ENCODE results near the gene PSTPIP2. TPM values are rescaled to one million over a fixed set of nuclear protein-coding genes. Genes with fewer than 3 reads are reported as not detected.

PSTPIP2 gene
- total and polyA plus RNA-seq, 9 of the 15 experiments (the other 6 are each of a cell fraction or from before 2014, with no cell fraction given): 14.0 to 45.7 (median 27.1) TPM

GRCh38 chr18:45945669-45946068 is 126.4 kb downstream of the PSTPIP2 start:
- POLR2A ChIA-PET: interaction anchor here (0.7 to 1.1 kb wide), 2 partner anchors 13 to 115 kb away, joined by 3 read pairs; no protein-coding TSS in a partner anchor
- no peaks in the 10 kb centered on the region for H3K79me2 ChIP-seq (ENCODE audit: control insufficient read depth, insufficient read depth, low read length)

GRCh38 chr18:45940724-45941123 is 131.3 kb downstream of the PSTPIP2 start:
- FAIRE-seq (no peak), DNase-seq (ENCODE audit: extremely low read depth in 1 of 4, low spot score in 3 of 4) (no peak), ATAC-seq (no peak)
- no peak overlapping the region for H3K27ac ChIP-seq (ENCODE audit: extremely low read depth, low read depth, low read length)
- H3K4me3 ChIP-seq: no peak overlapping the region
- no peak overlapping the region for H3K9ac ChIP-seq (ENCODE audit: insufficient read depth in 1 of 2, low read depth in 2 of 2, low read length in 2 of 2)
- BruUV-seq (replicated peaks): no TSS peak
- no peaks in the 10 kb centered on the region for H4K20me1 ChIP-seq (replicated peaks; ENCODE audit: control insufficient read depth, insufficient read depth, low read length)
- H2AFZ ChIP-seq (ENCODE audit: low read depth, low read length): no peak overlapping the region
- no peaks in the 10 kb centered on the region for H3K9me1 ChIP-seq (ENCODE audit: control insufficient read depth, insufficient read depth, low read length)
- POLR2A ChIA-PET: no interaction called here
- H3K27me3 ChIP-seq (ENCODE audit: control insufficient read depth in 2 of 2, insufficient read depth in 2 of 2, low read length in 2 of 2): no peaks in the 10 kb centered on the region
- 59% methylated on average over 2 of the region's 2 CpGs for WGBS (ENCODE audit: insufficient coverage, low coverage, missing lambda C conversion rate)
- no peaks in the 10 kb centered on the region for H3K79me2 ChIP-seq (ENCODE audit: control insufficient read depth, insufficient read depth, low read length)
- in situ Hi-C loops (cut with MboI) (no loop called here), intact Hi-C loops (cut with micrococcal nuclease) (no loop called here)
- H3K4me2 ChIP-seq (ENCODE audit: insufficient read depth, low read length): no peak overlapping the region
- peaks cover 57% of the 10 kb centered on the region for H3K36me3 ChIP-seq (ENCODE audit: control insufficient read depth, insufficient read depth, low read length)
- CTCF ChIA-PET (ENCODE audit: low intra/inter-chr PET ratio): interaction anchor here (0.5 kb wide), 1 partner anchor 10 kb away, joined by 3 read pairs; no protein-coding TSS in a partner anchor
- TF ChIP-seq STAT5B (CRISPR knock-in tag; IDR thresholded peaks at IDR 0.05) (no peak), ZNF583 (CRISPR knock-in tag; IDR thresholded peaks at IDR 0.05) (no peak), STAG1 (CRISPR knock-in tag; IDR thresholded peaks at IDR 0.05; ENCODE audit: borderline replicate concordance) (no peak)
- H3K9me3 ChIP-seq (replicated peaks; ENCODE audit: control insufficient read depth, insufficient read depth, low read depth, low read length): no peaks in the 10 kb centered on the region
- H3K4me1 ChIP-seq (replicated peaks in 1 of 2; ENCODE audit: control insufficient read depth in 2 of 2, insufficient read depth in 2 of 2, low read length in 2 of 2): peaks cover 0 to 5% of the 10 kb centered on the region in 2 experiments; a peak in 2 of 5 replicates

More at GRCh38 chr18:45945669-45946068, 126.4 kb downstream of the PSTPIP2 start:
- H3K9me3 ChIP-seq (replicated peaks; ENCODE audit: control insufficient read depth, insufficient read depth, low read depth, low read length): no peaks in the 10 kb centered on the region
- H4K20me1 ChIP-seq (replicated peaks; ENCODE audit: control insufficient read depth, insufficient read depth, low read length): no peaks in the 10 kb centered on the region
- no peak overlapping the region for H3K4me2 ChIP-seq (ENCODE audit: insufficient read depth, low read length)
- no peak for FAIRE-seq
- intact Hi-C loops (cut with micrococcal nuclease): no loop called here
- no peak overlapping the region for H3K4me3 ChIP-seq
- BruUV-seq (replicated peaks): no TSS peak
- CTCF ChIA-PET (ENCODE audit: low intra/inter-chr PET ratio): no interaction called here
- no peaks in the 10 kb centered on the region for H3K27me3 ChIP-seq (ENCODE audit: control insufficient read depth in 2 of 2, insufficient read depth in 2 of 2, low read length in 2 of 2)
- H2AFZ ChIP-seq (ENCODE audit: low read depth, low read length): no peak overlapping the region
- H3K27ac ChIP-seq (ENCODE audit: extremely low read depth, low read depth, low read length): no peak overlapping the region
- no peak overlapping the region for H3K9ac ChIP-seq (ENCODE audit: insufficient read depth in 1 of 2, low read depth in 2 of 2, low read length in 2 of 2)
- no peak for DNase-seq (ENCODE audit: extremely low read depth in 1 of 4, low spot score in 3 of 4)
- H3K9me1 ChIP-seq (ENCODE audit: control insufficient read depth, insufficient read depth, low read length): no peaks in the 10 kb centered on the region
- TF ChIP-seq TAF1 (IDR thresholded peaks at IDR 0.05; ENCODE audit: control insufficient read depth, extremely low read depth, insufficient read depth, low read length, severe bottlenecking): no peak
- H3K4me1 ChIP-seq (replicated peaks in 1 of 2; ENCODE audit: control insufficient read depth in 2 of 2, insufficient read depth in 2 of 2, low read length in 2 of 2): no peaks in the 10 kb centered on the region
- WGBS (ENCODE audit: insufficient coverage, low coverage, missing lambda C conversion rate): 80% methylated on average over 4 of the region's 5 CpGs
- no peak for ATAC-seq
- in situ Hi-C loops (cut with MboI): no loop called here
- H3K36me3 ChIP-seq (ENCODE audit: control insufficient read depth, insufficient read depth, low read length): peaks cover 64% of the 10 kb centered on the region; the same call in 2 of the 3 replicates
